T-helper 1 cell treated with Interleukin-12 subunit alpha and Interleukin-12 subunit beta and Interleukin-4 antibody, amounts not matched to agents 30 ng/mL and 1 ng/mL, for 36 hours (primary cell): ENCODE measurements around the gene GBP2. TPM values are rescaled to one million over a fixed set of nuclear protein-coding genes. Genes with fewer than 3 reads are reported as not detected.

Experiments
- intact Hi-C: fragments of 100-400 bp; cut with micrococcal nuclease; formaldehyde crosslinking; loops from one replicate; pipeline ENCODE4 v1.15.1; 2024
- total RNA-seq: library from RNA; stranded (reverse); gene quantifications from 2 replicates; pipeline ENCODE4 v1.2.3, GENCODE V29; 2022

The GBP2 gene
- total RNA-seq, 1 donor from 2014 or later, result 198 TPM

DNA sequence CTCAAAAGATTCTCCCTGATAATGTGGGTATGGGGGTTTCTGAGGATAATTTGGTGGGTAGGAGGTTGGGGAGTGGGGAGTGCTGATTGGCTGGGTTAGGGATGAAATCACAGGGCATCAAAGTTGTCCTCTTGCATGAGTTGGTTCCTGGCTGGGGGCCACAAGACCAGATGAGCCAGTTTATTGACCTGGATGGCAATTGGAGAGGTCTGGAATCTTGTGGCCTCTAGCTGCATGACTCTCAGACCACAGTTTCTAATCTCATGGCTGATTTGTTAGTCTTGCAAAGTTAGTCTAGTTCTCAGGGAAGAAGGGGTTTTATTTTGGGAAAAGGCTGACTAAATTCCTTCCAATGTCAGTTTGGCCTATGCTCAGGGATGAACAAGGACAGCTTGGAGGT, 57.6 kb downstream of the GBP2 start:
- intact Hi-C loops, result loop anchor here (10.0 kb wide), 1 partner anchor 1733 kb away; no protein-coding TSS in a partner anchor

GRCh38 chr1:89065079-89065868, 60.6 kb downstream of the GBP2 start, which contains the start of gene GBP1:
Gene GBP1 (minus strand): TSS chr1:89065208. CDS start chr1:89063234, 1,974 bp downstream.
- intact Hi-C loops, result loop anchor here (1.0 to 10.0 kb wide), 10 partner anchors 43 to 1730 kb away; partner anchors contain the start of genes GBP2, GBP3, GBP4 and GTF2B

DNA sequence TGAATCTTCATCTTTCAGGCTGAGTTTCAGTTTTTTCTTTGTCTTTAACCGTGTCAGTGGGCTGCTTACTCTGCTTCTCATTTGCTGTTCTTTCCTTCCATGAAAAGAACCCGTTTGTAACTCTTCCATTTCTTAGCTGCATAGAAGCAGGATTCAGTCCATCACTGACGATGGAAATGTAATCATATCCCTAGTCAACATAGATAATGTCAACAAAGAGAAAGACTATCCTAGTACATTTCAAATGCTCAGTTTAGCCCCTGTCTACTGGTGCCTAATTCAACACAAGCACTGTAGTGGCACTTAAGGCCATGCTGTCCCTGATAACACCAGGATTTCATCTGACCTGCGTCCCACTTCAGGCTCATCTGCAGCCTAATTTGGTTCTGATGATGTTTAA, 61.3 kb downstream of the GBP2 start:
- intact Hi-C loops, result loop anchor here (1.0 to 10.0 kb wide), 10 partner anchors 42 to 1730 kb away; partner anchors contain the start of genes GBP2, GBP3, GBP4 and GTF2B

DNA sequence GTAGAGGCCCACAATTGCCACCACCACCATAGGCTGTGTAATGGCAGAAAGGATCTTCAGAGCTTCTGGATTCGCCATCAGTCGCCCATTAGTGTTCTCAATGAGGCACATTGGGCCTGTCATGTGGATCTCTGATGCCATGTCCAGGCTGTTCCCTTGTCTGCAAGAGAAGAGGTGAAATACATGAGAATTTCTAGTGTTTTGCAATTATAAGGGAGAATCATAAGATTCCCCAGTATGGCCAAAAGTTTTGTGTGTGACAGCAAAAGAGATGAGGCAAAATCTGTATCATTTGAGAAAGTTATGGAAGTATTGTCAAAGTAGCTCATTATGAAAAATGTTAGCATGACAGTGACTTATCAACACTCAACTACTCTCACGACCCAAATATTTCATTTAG, 62.8 kb downstream of the GBP2 start:
- intact Hi-C loops, result loop anchor here (1.0 to 10.0 kb wide), 2 partner anchors 8 to 1728 kb away; no protein-coding TSS in a partner anchor

- intact Hi-C loops, result loop anchor here (10.0 kb wide), 1 partner anchor 1725 kb away; no protein-coding TSS in a partner anchor
Observed at GRCh38 chr1:89060091-89060490, 65.8 kb downstream of the GBP2 start.

Other genes starting within 250 kb of the GBP2 start
- 43.2 and 44.7 TPM in 2 replicates for gene GTF2B, start 234.5 kb downstream of the GBP2 start, total RNA-seq
- gene KYAT3, start 133.5 kb downstream of the GBP2 start, total RNA-seq, result 27.0 and 27.6 TPM in 2 replicates
- gene RBMXL1, start 133.5 kb downstream of the GBP2 start, total RNA-seq, result 27.0 and 28.4 TPM in 2 replicates
- 42.1 and 42.9 TPM in 2 replicates for gene GBP3, start 103.2 kb downstream of the GBP2 start, total RNA-seq
- gene GBP1, start 60.9 kb downstream of the GBP2 start, total RNA-seq, result 209 TPM in 2 replicates
- gene GBP7, start 49.9 kb upstream of the GBP2 start, total RNA-seq, result not detected in 2 replicates
- 147 and 150 TPM in 2 replicates for gene GBP4, start 72.8 kb upstream of the GBP2 start, total RNA-seq
- 836 and 845 TPM in 2 replicates for gene GBP5, start 146.7 kb upstream of the GBP2 start, total RNA-seq
- gene GBP6, start 237.9 kb upstream of the GBP2 start, total RNA-seq, result 3.8 and 4.2 TPM in 2 replicates